AG08395 (cell line): ENCODE measurements around the gene DYRK4.
A peak's percentile ranks its signal among the peaks of the same experiment; 100 is the strongest.

Experiments
- DNase-seq: peaks from one replicate; pipeline ENCODE4 v3.0.0; 2012; ENCODE audit warnings: mixed read lengths, low spot score

DYRK4 gene

DNA sequence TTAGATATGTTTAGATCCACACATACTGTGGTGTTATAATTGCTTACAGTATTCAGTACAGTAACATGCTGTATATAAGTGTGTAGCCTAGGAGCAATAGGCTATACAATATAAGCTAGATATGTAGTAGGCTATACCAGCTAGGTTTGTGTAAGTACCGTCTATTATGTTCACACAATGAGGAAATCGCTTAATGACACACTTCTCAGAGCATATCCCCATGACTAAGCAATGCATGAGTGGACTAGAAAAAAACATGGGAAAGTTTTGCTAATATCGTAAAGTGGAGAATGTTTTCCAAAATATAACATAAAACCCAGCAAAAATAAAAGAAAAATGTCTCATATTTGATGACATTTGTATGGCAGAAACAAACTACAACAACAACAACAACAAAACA, 59.5 kb downstream of the DYRK4 start:
- DNase-seq: no peak

GRCh38 chr12:4626543-4626942, 64.5 kb downstream of the DYRK4 start:
- no peak for DNase-seq

DNA sequence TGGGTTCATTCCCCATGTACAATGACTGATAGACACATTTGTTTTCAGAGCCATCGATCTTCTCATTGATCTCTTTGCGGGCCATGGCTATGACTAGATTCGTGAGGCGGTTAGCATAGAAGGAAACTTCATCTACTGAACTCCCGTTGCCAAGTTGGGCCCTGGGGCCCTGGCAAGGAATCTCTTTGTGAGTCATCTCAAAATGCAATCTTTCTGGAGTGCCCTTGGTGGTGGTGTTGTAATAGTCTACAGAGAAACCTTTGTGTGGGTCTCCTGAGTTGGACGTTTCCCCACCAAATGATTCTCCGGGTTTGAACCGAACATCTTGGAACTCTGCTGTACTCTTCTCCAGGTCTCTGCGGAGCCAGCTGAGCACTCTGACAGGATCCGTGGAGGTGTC, 66.4 kb downstream of the DYRK4 start:
- DNase-seq: no peak

GRCh38 chr12:4630262-4630661, 68.3 kb downstream of the DYRK4 start:
- DNase-seq: no peak

DNA sequence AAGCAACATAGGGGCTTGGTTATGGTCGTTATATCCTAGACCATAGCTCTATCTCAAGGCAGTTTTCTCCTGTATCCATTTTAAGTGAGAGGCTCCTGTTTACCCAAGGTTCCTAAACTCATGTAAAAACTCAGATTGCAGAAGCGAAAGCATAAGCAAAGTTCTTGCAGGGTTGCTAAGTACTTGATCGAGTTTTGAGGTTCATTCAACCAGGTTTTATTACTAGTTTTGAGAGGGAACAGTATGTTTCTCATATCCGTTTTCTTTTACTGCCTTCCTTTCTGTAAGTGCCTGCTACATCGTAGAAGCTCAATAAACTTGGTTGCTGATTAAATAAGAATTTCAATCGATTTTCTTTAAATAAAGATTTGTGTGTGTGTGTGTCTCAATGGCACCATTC, 81.7 kb downstream of the DYRK4 start:
- no peak for DNase-seq

- no peak for DNase-seq
These were observed 83.0 kb downstream of the DYRK4 start for GRCh38 chr12:4645023-4645422.

- no peak for DNase-seq
These were observed 86.1 kb downstream of the DYRK4 start for GRCh38 chr12:4648104-4648500.

DNA sequence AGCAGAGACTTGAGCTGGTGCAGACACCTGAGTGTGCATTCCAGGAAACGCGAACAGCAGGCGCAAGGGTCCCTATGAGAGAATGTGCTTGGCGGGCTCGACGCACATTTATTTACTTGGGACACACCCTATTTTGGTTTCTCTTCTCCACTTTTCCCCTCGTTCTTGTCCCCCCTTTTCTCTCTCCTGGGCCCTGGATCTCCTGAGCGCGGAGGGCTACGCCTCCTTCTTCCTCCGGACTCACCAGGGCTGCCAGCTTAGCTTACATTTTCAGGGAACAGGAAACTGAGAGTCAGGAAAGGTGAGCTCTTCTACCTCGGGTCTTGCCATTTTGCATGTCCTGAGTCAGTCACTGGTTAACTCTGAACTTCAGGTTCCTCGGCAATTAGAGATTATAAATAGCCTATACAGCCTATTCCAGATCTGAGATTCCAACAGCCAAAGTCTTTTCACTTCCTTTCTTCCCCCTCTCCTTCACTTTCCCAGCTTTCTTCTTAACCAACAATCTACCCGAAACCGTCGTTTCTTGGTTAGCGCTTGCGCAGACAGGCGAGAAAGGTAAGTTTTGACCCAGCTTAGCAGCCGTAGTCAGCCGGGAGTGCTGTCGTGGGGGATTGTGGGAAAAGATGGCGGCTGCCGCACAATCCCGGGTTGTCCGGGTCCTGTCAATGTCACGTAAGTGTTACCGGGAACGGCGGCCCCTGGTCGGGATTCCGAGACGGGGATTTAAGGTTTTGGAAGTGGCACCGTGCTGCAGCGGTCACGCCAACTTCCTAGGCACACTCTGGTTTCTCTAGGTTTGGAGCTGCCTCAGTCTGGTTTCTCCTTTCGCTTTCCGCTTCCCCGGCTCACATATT, 86.7 kb downstream of the DYRK4 start, which contains the start of the genes AKAP3 and NDUFA9:
AKAP3 (minus strand) TSS at position 551 of the 857 bp plus-strand sequence. CDS start 10,855 bp downstream, outside the sequence.
NDUFA9 (plus strand) TSS at position 614 of the 857 bp plus-strand sequence; CDS start at position 627, 13 bp downstream.
- DNase-seq: peak; percentile 90

DNA sequence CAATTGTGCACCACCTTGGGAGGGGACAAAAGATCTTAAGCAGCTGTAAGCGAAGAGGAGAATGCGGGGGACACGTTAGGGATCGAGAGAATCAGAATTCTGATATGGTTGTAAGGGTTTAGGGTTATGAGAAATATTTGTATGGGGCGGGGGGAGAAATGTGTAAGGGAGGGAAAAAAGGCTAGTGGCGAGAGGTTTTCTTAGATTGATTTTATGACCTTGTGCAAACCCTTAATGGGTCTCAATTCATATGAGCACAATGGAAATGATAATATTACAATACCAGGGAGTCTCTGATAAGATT, 87.3 kb downstream of the DYRK4 start:
- no peak for DNase-seq

DNA sequence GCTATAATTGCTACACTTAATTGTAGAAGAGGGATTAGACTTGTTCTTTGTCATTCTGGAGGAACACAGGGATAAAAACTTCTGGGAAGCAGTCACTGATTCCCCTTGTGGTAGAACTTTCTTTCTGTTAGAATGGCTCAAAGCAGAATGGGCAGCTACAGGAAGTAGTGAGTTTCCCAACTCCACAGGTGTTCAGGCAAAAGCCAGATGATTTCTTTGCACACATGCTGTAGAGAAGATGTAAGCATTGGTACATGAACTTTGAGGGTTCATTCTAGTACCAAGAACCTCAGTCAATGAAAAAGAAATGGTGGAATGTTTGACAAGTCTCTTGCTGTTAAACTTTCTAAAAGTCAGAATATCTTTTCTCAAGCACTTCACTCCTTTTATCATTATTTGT, 91.2 kb downstream of the DYRK4 start:
- no peak for DNase-seq

DNA sequence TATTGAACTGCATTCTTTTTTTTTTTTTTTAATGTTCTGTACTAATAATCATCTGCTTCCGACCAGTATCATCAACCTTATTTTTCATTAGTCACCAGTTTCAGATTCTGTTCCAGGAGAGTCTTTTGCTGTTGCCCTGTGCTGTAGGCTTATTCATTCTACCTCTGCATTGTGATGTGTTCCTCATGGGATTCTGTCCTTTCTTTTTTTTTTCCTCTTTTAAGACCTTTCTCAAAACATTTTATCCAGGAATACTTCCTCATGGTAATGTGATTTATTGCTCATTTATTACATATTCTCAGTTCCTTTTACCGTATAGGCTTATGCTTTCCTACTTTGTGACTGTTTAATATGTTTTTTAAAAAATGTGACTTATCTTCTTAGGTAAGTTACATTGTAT, 91.7 kb downstream of the DYRK4 start:
- no peak for DNase-seq
